Stimulated activated CD4-positive, alpha-beta T cell treated with anti-CD3 and anti-CD28 coated beads, Interleukin-12 subunit alpha, Interleukin-12 subunit beta, amount 100 ng/mL, for 24 hours (primary cell): ENCODE data around the gene GLRA3.

Source experiments
- DNase-seq, 2 experiments: peaks; one replicate each; pipeline ENCODE4 v3.0.0-alpha.2; 2020; ENCODE audit warnings: low read depth in 2 of 2

GLRA3 gene

DNA sequence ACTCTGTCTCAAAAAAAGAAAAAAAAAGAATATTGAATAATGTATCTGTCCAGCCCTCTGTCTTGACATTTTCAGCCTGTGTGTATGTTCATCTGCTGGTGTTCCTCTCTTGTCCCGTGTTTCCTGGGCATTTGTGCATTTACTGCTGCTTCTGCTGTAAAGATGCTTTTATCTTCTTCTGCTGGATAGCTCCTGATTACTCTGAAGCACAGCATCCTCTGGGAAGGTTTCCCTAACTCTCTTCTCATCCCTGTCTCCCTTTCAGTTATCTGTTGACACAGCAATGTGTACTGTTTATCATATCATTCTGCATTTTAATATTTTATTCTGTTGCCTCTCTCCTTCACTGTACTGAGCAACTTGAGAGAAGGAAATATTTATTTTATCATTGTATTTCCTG, 232.5 kb downstream of the GLRA3 start:
- no peak for DNase-seq

DNA sequence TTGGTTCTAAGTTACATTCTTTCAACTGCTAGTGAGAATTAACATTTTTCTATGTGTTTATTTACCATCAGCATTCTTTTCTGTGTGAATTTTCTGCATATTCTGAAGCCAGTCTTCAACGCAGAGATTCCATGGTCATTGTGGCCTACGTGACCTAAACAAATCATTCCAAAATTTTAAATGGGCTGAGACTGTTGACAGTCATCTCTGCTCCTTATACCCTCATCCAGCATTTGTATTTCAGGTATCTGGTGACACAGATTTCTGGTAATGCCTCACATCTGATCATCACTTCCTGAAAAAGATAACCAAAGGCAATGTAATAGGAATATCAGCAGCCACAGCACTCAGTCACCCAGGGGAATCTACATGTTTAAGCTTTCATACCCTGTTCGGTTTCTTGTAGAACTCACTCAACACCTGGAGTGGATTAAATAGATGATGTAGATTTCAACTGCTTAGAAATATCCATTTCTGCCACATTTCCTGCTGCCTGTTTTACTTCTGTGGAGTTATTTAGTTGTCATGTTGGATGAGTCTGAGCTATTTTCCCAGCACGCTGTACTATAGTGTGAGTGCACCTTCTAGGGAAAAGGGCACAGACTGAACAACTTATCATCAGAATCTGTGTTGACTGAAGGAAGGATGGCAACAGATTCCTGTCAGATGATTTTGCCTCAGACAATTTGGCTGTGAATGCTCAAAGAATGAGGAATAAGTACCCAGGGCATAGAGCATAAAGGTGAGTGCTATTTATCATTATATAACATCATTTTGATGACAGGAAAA, 233.7 kb downstream of the GLRA3 start:
- no peak for DNase-seq

DNA sequence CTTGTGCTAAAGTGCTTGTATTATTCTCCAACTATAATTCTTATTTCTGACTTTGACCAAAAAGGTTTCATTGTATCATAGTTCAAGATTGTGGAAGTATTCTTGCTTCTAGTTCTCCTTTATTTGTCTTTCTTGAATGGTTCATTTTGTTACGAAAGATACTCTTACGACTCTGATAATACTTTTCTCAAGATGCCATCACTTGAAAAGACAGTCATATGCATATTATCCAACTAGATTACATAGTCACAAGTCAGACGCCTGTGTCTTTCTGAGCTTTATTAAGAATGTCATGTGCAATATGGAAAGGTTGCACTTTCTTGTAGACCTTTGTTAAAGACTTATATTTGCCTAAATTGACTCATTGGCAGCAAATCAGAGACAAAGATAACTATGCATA, 235.3 kb downstream of the GLRA3 start:
- no peak for DNase-seq

DNA sequence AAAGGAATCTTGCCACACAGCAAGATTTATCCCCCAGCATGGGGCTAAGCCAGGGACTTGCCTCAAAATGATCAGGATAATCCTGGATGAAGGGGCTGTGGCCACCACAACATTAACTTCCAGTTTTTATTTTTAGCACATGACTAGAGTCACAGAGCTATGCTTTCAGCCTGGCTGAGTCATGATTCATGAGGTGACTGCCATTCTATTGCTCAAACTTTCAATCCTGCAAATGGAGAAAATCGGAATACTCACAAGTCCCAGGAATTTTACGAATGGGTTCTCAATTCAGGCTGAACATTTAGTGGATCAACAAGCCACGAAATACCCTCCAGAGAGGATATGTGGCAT, 236.1 kb downstream of the GLRA3 start:
- DNase-seq = no peak

DNA sequence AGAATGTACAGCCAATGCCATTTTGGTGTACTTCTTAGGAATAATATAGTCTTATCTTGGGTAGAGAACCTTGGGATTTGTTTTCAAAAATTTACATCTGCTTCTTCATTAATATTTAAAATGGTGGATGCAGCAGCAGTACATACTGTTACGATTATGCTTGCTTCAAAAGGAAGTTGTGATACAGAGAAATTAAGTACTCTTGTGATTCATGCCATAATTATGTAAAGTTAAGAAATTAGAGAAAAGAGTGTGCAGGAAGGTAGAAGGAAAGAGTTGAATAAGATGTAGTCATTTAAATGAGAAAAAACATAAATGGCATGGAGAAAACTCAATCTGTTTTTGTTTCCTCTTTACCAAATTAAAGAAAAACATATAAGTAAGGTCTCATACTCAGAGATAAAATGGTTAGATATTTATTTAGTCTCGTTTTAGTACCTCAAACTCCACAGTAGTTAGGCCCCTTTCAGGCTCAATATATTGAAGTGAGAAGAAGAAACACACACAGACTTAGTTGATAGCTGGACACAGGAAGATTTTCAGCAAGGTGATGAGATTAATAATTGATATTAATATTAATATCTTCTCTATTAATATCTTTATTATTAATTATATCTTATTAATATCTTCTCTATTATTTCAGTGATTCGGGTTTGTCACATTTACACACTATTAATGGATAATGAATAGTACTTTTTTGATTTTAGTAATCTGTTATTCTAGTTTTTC, 236.6 kb downstream of the GLRA3 start:
- no peak for DNase-seq

DNA sequence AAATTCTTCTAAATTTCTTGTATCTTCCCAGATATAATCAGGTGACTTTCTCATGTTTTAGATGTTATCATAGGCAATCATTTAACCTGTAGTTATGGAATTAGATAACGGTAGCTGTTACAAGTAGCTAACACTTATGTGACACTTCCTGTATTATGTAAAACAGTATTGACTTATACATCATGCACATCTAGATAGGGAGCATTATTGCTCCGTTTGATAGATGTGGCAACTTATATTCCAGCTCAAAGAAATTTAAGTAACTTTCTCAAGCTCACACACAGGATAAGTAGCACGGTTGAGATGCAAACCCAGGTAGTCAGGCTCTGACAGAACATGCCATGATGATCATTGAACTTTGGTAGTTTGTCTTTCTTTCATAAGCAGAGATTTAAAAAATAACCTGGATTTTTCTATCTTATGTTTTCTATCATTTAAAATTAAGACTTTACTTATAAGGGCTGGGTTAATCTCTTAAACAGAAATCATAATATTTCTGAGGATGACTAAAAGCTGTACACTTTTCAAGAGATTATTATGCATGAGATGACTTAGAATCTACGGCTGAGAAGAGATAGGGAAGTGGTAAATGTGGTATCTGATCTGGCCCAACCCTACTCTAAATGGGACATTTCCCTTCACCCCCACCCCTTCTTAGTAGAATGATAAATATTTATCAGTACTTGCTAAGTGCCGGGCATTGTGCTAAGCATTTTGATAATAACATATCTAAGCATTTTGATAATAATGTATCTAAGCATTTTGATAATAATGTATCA, 237.6 kb downstream of the GLRA3 start:
- no peak for DNase-seq

DNA sequence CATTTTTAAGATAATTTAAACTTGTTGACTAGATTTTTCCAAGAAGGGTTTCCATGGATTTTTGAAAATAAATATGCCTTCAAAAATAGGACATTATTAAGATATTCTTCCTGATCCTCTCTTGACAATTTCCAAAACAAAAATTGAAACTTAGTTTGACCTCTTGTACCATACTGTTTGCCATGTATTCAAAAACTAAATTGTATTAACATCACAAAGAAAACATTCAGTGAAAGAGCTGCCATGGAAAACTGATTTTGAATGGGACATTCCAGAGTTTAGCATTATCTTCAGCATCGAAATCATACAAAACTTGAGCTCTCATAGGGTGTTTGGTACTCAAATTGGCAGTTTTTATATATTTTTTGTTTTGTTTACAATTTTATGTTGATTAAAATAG, 238.7 kb downstream of the GLRA3 start:
- DNase-seq = no peak
